Coronary artery (tissue), 2 donors: ENCODE data around the gene ATL1.
"Not testable (repeated sequence)": the region's sequence is repeated elsewhere in the genome, so short reads cannot be mapped to it uniquely, and the experiment has no call there.

Experiments
- DNase-seq: peaks from one replicate; pipeline ENCODE4 v3.0.0-alpha.2; 2017; ENCODE audit warnings: low spot score
- H3K27ac ChIP-seq, 2 donors: fragments of 200-600 bp; sonication (generic); one replicate each; pipeline ENCODE4 v1.5.1; 2016 to 2019
- H3K4me3 ChIP-seq: fragments of 200-600 bp; sonication (generic); 2 replicates; pipeline ENCODE4 v1.5.1; 2016; ENCODE audit warnings: mild to moderate bottlenecking, moderate library complexity
- CTCF ChIP-seq: fragments of 200-600 bp; sonication (generic); IDR thresholded peaks from one replicate; pipeline ENCODE4 v1.5.1; 2019; ENCODE audit warnings: antibody characterized with exemption

The ATL1 gene

GRCh38 chr14:50534997-50535396 is 24.9 kb upstream of the ATL1 start:
- no peak for DNase-seq
- TF ChIP-seq CTCF, result no peak
- Histone ChIP-seq H3K27ac (no peak overlapping the region), H3K4me3 (no peak overlapping the region)

DNA sequence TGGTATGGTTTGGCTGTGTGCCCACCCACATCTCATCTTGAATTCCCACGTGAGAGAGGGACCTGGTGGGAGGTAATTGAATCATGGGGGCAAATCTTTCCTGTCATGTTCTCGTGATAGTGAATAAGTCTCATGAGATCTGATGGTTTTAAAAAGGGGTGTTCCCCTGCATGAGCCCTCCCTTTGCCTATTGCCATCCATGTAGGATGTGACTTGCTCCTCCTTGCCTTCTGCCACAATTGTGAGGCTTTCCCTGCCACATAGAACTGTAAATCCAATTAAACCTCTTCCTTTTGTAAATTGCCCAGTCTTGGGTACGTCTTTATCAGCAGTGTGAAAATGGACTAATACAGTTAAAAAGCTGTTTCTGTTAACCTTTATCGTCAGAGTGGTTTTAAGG is 21.9 kb upstream of the ATL1 start:
- not testable (repeated sequence) for H3K27ac ChIP-seq, DNase-seq, H3K4me3 ChIP-seq

GRCh38 chr14:50539051-50539450 is 20.9 kb upstream of the ATL1 start:
- Histone ChIP-seq H3K27ac (no peak overlapping the region), H3K4me3 (no peak overlapping the region)
- TF ChIP-seq CTCF, result no peak
- no peak for DNase-seq

GRCh38 chr14:50541159-50541567 is 18.8 kb upstream of the ATL1 start:
- no peak for DNase-seq
- TF ChIP-seq CTCF, result no peak
- no peak overlapping the region for H3K4me3 ChIP-seq
- H3K27ac ChIP-seq, result no peak overlapping the region

- TF ChIP-seq CTCF, result peak; percentile 41
- DNase-seq, result no peak
- Histone ChIP-seq H3K4me3 (no peak overlapping the region), H3K27ac (no peak overlapping the region)
Observed at GRCh38 chr14:50542941-50543418, 17.0 kb upstream of the ATL1 start.

DNA sequence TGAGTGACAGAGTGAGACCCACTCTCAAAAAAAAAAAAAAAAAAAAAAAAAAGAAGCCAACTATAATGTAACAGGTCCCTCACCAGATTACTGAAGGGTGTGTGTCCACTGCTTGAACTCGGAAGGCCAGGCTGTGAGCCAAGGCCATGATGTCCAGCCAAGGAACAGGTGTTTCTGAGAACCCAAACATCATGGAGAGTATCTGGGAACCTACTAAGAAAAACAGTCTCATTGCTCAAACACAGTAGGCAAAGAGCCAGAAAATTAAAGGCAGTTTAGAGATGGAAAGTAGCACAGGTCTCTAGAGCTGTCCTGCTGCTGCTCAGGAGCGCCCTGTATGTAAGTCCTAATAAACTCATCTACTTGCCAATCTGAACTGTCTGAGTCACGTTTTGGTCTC is 15.0 kb upstream of the ATL1 start:
- H3K27ac ChIP-seq, result no peak overlapping the region
- DNase-seq, result no peak
- TF ChIP-seq CTCF, result no peak
- no peak overlapping the region for H3K4me3 ChIP-seq

GRCh38 chr14:50545618-50546017 is 14.3 kb upstream of the ATL1 start:
- DNase-seq, result no peak
- Histone ChIP-seq H3K4me3 (no peak overlapping the region), H3K27ac (no peak overlapping the region)
- TF ChIP-seq CTCF, result no peak

DNA sequence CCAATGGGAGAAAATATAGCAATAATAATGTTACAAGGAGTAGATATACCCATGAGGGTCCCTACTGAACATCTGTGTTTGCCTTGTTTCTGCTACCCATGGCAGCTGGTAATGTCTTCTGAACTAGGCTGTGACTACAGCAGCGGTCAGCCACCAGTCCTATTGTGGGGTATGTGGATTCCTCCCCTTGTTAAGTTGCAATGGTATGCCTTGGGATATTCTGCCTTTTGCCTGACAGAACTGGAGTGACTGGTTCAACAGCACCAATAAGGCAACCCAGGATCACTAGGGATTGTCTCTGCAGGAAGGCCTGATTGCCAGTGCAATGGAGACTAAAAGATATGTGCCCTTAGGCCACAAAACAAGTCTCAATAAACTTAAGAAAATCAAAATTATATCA is 9.7 kb upstream of the ATL1 start:
- no peak for DNase-seq
- Histone ChIP-seq H3K4me3 (no peak overlapping the region), H3K27ac (no peak overlapping the region)
- TF ChIP-seq CTCF, result no peak
